GM12891 (cell line): Measurements from ENCODE around the gene SLN.

ENCODE experiments used
- PAX5 ChIP-seq: IDR thresholded peaks from 2 replicates; pipeline ENCODE4 v1.6.1; 2011; ENCODE audit warnings: low read length, moderate library complexity, mild to moderate bottlenecking; ENCODE audit not compliant: insufficient read depth, severe bottlenecking
- POLR2A ChIP-seq: IDR thresholded peaks from 2 replicates; pipeline ENCODE4 v1.6.1; 2011; ENCODE audit warnings: low read depth, low read length, control low read depth
- POLR2AphosphoS5 ChIP-seq: IDR thresholded peaks from 2 replicates; pipeline ENCODE4 v1.6.1; 2011; ENCODE audit warnings: low read depth, low read length, control low read depth
- POU2F2 ChIP-seq: IDR thresholded peaks from 2 replicates; pipeline ENCODE4 v1.6.1; 2011; ENCODE audit warnings: low read depth, mild to moderate bottlenecking, control low read depth, low read length, moderate library complexity
- SPI1 ChIP-seq: IDR thresholded peaks from 2 replicates; pipeline ENCODE4 v1.6.1; 2011; ENCODE audit warnings: low read depth, low read length, control low read depth
- TAF1 ChIP-seq: IDR thresholded peaks from 2 replicates; pipeline ENCODE4 v1.6.1; 2011; ENCODE audit warnings: low read depth, low read length, control low read depth

DNA sequence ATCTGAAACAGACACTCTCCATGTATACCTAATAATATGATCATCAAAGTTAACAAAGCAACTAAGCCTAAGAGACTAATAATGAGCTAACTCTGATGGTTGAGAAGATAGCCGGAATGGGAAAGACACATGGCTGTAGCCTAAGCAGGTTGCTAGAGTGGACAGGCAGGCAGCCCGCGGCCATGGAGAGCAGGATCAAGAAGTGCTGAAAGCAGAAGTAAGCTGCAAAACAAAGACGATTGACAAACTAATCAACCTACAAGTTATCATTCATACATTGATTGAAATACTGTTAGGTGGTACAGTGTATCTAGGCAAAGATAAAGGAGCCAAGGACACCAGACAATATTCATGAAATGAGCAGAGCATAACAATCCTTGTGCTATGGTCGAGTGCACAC lies 29.3 kb downstream of the SLN start:
- TF ChIP-seq POLR2A (no peak), POLR2AphosphoS5 (no peak), TAF1 (no peak), POU2F2 (no peak), SPI1 (no peak), PAX5 (no peak)
